Choroid plexus epithelial cell (primary cell): Measurements from ENCODE around the gene SAMSN1.

Experiments used
- DNase-seq: peaks from one replicate; pipeline ENCODE4 v3.0.0-alpha.2; 2010; ENCODE audit warnings: low read depth
- H3K4me3 ChIP-seq: 2 replicates; pipeline ENCODE4 v1.5.1; 2011; ENCODE audit warnings: low read depth, mild to moderate bottlenecking, control low read depth, low read length, moderate library complexity
- TF ChIP-seq, protein P1 (sequence below): conservative IDR thresholded peaks from 2 replicates; pipeline ENCODE4 v1.5.1; 2011; ENCODE audit warnings: low read depth, mild to moderate bottlenecking, control low read depth, inconsistent platforms, low read length, moderate library complexity

The SAMSN1 gene

DNA sequence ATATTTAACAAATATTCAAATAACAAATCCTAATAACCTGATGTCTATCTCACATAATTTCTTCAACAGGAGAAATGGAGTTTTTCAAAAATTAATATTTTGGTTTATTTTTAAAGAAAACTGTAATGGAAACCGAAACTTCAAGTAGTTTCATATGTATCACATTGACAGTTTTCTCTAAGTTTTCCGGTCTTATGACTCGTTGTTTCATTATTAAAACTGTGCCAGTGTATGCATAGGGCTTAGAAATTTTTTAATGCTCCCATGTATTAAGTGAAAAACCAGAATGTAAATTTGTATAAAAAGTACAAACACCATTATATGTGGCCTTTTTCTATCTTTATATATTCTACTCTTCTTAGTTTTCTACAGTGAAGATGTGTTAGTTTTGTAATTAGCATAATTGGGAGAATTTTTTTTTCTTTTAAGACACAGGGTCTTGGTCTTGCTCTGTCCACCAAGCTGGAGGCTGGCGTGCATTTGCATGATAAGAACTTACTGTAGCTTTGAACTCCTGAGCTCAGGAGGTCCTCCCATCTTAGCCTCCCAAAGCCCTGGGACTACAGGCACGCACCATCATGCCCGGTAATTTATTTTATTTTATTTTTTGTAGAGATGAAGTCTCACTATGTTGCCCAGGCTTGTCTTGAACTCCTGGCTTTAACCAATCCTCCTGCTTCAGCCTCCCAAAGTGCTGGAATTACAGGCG, 43.9 kb upstream of the SAMSN1 start:
- no peak overlapping the region for H3K4me3 ChIP-seq
- TF ChIP-seq, protein P1, sequence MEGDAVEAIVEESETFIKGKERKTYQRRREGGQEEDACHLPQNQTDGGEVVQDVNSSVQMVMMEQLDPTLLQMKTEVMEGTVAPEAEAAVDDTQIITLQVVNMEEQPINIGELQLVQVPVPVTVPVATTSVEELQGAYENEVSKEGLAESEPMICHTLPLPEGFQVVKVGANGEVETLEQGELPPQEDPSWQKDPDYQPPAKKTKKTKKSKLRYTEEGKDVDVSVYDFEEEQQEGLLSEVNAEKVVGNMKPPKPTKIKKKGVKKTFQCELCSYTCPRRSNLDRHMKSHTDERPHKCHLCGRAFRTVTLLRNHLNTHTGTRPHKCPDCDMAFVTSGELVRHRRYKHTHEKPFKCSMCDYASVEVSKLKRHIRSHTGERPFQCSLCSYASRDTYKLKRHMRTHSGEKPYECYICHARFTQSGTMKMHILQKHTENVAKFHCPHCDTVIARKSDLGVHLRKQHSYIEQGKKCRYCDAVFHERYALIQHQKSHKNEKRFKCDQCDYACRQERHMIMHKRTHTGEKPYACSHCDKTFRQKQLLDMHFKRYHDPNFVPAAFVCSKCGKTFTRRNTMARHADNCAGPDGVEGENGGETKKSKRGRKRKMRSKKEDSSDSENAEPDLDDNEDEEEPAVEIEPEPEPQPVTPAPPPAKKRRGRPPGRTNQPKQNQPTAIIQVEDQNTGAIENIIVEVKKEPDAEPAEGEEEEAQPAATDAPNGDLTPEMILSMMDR, result no peak
- no peak for DNase-seq

DNA sequence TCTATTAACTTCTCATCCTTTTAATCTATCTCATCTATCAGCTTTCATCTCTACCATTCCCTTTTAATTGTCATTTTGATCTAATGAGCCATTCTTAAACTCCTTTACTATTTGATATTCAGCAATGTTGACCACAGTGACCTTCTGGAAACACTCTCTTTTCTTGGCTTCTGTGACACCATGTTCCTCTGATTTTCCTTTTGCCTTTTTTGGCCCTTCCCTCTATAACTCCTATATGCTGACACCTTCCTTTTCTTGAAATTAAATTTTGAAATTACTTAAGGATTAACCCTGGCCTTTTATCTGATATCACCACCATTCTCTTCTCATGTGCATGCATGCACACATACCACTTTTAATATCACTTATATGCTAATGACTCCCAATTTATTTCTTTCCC, 41.2 kb upstream of the SAMSN1 start:
- no peak overlapping the region for H3K4me3 ChIP-seq
- no peak for DNase-seq
- TF ChIP-seq, protein P1, result no peak

DNA sequence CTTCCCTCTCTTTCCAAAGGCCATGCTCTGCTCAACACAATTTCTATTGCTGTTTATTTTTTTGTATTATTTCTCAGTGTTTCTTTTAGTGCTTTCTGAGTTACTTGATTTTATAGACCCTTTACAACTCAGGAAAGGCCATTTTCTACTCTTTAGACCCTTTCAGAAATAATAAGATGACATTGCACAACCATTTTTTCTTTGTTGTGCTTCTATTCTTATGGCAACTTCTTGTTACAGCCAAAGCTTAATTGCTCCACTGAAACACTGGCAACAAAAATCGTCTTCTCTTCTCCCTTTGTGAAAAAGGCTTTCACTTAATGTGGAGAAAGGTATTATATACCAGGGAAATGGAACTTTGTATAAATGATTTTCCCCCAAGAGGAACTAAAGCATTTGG, 39.0 kb upstream of the SAMSN1 start:
- no peak for DNase-seq
- no peak overlapping the region for H3K4me3 ChIP-seq
- TF ChIP-seq, protein P1, result no peak

DNA sequence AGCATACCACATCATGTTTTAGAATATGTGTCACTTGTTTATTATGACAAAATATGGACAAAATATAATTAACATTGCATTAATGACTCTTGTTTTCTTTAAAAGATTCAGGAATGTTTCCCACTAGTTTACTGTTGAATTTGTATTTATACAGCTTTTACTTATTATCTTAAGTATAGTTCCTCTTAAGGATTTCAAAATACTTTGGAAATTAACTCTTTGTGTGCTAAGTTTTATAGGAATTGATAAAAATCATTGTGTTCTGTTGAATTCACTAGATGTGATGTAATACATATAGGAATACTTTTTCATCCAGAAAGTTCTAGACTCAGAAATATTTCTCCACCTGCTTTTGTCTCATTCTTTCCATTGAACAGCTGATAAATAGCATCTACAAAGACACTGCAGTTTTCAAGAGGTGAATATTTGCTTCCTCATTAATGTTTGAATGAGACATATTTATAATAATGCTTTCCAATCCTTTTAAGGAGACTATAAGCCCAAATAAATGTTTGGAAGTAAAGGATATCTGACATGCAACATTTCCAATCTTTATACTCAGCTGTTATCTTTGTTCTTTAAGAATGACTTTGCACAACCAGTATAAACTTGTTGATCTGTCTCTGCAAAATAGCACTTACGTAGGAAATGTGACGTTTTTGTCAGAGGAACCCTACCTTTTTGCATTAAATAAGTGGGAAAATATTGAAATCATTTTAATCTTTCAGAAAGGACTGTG, 38.4 kb upstream of the SAMSN1 start:
- TF ChIP-seq, protein P1, result no peak
- DNase-seq, result no peak
- no peak overlapping the region for H3K4me3 ChIP-seq

DNA sequence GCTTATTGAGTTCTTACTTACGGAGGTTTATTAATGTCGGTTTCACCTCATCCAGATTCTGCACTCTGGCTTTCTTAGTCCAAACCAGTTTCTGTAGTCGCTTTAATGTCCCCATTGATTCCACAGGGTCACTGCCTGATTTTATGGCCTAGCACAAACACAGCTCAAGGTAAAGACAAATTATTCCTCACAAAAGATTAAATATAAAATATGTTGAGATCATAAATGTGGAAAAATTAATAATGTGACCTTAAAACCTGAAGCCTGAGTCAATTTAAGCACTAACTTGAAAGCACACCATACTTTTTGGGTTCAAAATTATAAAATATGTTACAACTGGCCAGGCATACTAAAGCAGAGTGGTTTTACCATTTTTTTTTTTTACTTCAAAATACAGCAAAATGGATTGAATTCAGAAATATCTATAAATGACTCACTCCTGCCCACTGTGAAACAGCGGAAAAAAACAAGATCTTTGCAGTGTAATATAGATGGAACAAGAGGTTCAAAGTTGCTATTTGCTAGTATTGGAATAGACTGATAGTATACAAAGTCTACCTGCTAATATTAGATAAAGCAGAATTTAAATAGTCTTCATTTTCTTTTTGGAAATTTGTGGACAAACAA, 37.6 kb upstream of the SAMSN1 start:
- TF ChIP-seq, protein P1, result no peak
- H3K4me3 ChIP-seq, result no peak overlapping the region
- DNase-seq, result peak; percentile 40

DNA sequence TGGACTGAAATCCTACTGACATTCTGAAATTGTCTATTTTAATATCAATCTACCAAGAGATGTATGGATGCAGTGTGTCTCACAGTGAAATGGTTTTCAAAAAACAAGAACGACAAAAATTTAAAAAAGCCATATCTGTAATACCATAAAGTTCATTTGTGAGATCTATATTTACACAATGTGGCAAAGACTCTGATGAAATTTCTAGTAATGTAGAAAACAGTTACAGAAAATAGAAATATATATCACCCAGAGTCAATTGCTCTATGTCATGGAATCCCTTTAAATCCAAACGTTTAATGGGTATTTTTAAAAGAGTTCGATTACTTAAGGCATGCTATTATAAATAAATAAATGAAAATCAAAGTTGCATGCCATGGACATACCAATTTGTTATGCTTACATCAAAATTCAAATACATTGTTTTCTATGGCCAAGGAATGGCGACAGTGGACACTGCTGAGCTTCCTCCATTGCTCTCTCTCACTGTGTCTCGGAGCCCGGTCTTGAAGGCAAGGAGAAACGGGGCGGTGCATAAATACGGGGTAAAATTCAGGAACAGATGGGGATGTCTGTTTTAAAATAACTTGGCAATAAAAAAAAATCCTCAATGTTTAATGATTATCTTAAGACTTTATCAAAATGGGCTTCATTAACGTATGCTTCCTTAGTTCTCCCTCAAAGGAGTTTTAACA, 37.0 kb upstream of the SAMSN1 start:
- no peak overlapping the region for H3K4me3 ChIP-seq
- TF ChIP-seq, protein P1, result no peak
- DNase-seq, result no peak
